ENCODE data around the gene POU6F2. TPM values are rescaled to one million over a fixed set of nuclear protein-coding genes. Genes with fewer than 3 reads are reported as not detected.

POU6F2 gene
- total and polyA plus RNA-seq, 9 of the 15 experiments (the other 6 are each of a cell fraction or from before 2014, with no cell fraction given) = 0.29 to 1.5 (median 0.96) TPM

- no peaks in the 10 kb centered on the region; a peak in 1 of 5 replicates for H3K27me3 ChIP-seq (ENCODE audit: control insufficient read depth in 2 of 2, insufficient read depth in 2 of 2, low read length in 2 of 2)
- no peak overlapping the region for H2AFZ ChIP-seq (ENCODE audit: low read depth, low read length)
- DNase-seq (ENCODE audit: extremely low read depth in 1 of 4, low spot score in 3 of 4) = no peak
- TF ChIP-seq PHF21A (IDR thresholded peaks at IDR 0.05; ENCODE audit: borderline replicate concordance, low read depth) = no peak
- TF ChIP-seq NR3C1 (CRISPR knock-in tag; IDR thresholded peaks at IDR 0.05) = no peak
- no peak for TF ChIP-seq SNIP1 (IDR thresholded peaks at IDR 0.05; ENCODE audit: low read depth)
- TF ChIP-seq POLR2G (IDR thresholded peaks at IDR 0.05; ENCODE audit: low read depth, low read length) = no peak
- no peak for TF ChIP-seq PYGO2 (tag; IDR thresholded peaks at IDR 0.05)
- TF ChIP-seq GMEB1 (CRISPR knock-in tag; IDR thresholded peaks at IDR 0.05) = no peak
- no peak for TF ChIP-seq ZFPM2 (CRISPR knock-in tag; IDR thresholded peaks at IDR 0.05)
- no peak for TF ChIP-seq ATF6 (CRISPR knock-in tag; IDR thresholded peaks at IDR 0.05)
- no peak for TF ChIP-seq ZNF766 (CRISPR knock-in tag; conservative IDR thresholded peaks at IDR 0.05)
- no peak for TF ChIP-seq TSHZ1 (CRISPR knock-in tag; IDR thresholded peaks at IDR 0.05)
- no peaks in the 10 kb centered on the region for H3K79me2 ChIP-seq (ENCODE audit: control insufficient read depth, insufficient read depth, low read length)
- no peaks in the 10 kb centered on the region for H3K9me1 ChIP-seq (ENCODE audit: control insufficient read depth, insufficient read depth, low read length)
- no TSS peak for BruUV-seq (replicated peaks)
- H3K36me3 ChIP-seq (ENCODE audit: control insufficient read depth, insufficient read depth, low read length) = no peaks in the 10 kb centered on the region
- H3K9ac ChIP-seq (ENCODE audit: insufficient read depth in 1 of 2, low read depth in 2 of 2, low read length in 2 of 2) = no peak overlapping the region
- ATAC-seq = no peak
- intact Hi-C loops (cut with micrococcal nuclease) = no loop called here
- no peaks in the 10 kb centered on the region for H3K4me1 ChIP-seq (replicated peaks in 1 of 2; ENCODE audit: control insufficient read depth in 2 of 2, insufficient read depth in 2 of 2, low read length in 2 of 2)
- H3K9me3 ChIP-seq (replicated peaks; ENCODE audit: control insufficient read depth, insufficient read depth, low read depth, low read length) = no peaks in the 10 kb centered on the region
- no peak overlapping the region for H3K4me3 ChIP-seq
- in situ Hi-C loops (cut with MboI) = no loop called here
- no peaks in the 10 kb centered on the region for H4K20me1 ChIP-seq (replicated peaks; ENCODE audit: control insufficient read depth, insufficient read depth, low read length)
- CTCF ChIA-PET (ENCODE audit: low intra/inter-chr PET ratio) = no interaction called here
- 0% methylated on average over 8 of the region's 8 CpGs for WGBS (ENCODE audit: insufficient coverage, low coverage, missing lambda C conversion rate)
- POLR2A ChIA-PET = no interaction called here
- no peak overlapping the region for H3K4me2 ChIP-seq (ENCODE audit: insufficient read depth, low read length)
- no peak overlapping the region for H3K27ac ChIP-seq (ENCODE audit: extremely low read depth, low read depth, low read length)
- no peak for FAIRE-seq
These were observed 322.6 kb downstream of the POU6F2 start for GRCh38 chr7:39300276-39300675.
